GM21526 (cell line): ENCODE results near the gene RBM20.

Experiments used
- ATAC-seq: cut with Tn5 transposase; IDR thresholded peaks from one replicate; pipeline ENCODE4 v1.9.1; 2021; ENCODE audit warnings: moderate library complexity; ENCODE audit not compliant: unreplicated experiment, low FRiP score

RBM20 gene

DNA sequence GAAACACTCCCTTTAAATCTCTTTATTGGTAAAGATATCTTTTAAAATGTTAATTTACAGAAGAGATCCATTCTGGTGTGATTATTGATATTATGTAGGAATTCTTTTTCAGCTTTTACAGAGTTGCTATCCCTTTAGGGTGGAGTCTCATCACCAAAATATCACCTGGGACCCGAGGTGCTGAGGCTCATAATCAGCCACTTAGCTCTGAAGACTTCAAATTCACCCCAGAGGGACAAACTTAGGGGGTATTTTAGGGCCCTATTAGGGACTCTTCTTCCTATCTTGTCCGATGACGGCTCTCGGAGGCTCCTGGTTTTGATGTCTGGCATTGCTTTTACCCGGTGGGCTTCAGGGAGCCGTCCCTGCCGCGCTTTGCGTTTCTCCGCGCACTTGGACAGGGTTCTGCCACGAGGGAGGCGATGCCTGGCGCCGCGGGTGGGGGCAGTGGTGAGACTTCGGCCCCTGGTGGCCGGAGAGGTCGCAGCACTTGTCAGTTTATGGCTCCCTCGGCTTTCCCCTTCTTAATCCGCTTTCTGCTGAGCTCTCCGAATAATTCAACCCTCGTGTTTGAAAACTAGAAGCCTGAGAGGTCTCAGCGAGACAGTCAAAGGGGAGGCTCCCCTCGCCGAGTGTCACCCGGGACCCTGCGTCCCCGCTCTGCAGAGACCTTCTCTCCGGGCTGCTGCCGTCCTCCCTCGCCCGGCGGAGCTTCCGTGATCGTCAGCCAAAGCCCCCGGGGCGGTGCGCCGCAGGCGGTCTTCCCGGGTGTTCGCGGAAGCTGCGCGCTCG lies 27.8 kb downstream of the RBM20 start:
- peak; percentile 98 for ATAC-seq

- ATAC-seq = no peak
Observed at GRCh38 chr10:110672580-110672919, 28.4 kb downstream of the RBM20 start.

DNA sequence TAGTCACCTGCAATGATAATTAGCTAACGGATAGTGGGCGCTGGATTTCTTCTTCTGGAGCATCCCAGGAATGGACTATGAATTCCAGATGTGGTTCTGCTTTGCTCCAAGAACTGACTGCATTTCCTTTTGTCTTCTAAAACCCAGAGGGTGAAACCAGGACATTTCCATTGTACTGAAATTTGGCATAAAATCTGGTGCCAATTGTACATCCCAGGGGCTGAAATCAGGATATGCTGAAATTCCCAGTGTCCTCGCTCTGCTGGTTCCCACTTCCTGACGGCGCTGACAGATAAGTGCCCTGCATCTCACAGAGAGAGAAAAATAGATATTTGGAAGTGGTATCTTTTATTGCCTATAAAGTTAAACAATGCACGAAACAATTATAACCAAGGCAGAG lies 31.9 kb downstream of the RBM20 start:
- ATAC-seq = no peak

DNA sequence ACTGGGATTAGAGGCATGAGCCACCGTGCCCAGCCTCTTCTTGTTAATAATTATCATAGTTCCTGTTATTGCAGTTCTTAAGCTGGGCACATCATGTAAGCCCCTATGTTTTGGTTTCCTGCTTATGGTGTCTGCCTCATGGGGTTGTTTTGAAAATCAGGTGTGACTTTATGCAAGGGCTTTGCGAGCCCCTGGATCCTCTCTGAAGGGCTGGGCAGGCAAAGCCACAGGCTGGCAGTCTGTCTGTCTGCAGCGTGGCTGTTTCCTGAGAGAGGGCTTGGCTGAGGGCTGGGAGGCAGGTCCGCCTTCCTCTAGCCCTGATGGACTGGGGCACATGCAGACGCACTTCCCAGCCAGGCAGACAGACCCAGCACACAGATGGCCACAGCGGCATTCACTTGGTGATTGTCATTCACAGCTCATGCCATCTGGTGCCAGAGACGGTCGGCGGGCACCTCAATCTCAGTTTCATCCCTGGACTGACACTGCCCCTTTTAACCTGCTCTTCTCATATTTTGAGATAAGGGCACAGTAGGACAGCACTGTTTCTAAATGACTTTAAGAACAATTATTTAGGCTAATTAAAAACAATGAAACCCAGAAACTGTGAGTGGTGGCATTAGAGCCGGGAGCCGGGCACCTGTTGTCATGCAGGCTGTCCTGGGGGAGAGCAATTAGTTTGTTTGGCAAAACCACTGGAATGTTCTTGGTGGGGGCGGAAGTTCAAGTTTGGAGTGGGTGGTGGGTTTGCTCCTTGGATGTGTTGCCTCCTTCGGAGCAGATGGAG lies 35.5 kb downstream of the RBM20 start:
- no peak for ATAC-seq

GRCh38 chr10:110680273-110681020 lies 36.3 kb downstream of the RBM20 start:
- no peak for ATAC-seq

DNA sequence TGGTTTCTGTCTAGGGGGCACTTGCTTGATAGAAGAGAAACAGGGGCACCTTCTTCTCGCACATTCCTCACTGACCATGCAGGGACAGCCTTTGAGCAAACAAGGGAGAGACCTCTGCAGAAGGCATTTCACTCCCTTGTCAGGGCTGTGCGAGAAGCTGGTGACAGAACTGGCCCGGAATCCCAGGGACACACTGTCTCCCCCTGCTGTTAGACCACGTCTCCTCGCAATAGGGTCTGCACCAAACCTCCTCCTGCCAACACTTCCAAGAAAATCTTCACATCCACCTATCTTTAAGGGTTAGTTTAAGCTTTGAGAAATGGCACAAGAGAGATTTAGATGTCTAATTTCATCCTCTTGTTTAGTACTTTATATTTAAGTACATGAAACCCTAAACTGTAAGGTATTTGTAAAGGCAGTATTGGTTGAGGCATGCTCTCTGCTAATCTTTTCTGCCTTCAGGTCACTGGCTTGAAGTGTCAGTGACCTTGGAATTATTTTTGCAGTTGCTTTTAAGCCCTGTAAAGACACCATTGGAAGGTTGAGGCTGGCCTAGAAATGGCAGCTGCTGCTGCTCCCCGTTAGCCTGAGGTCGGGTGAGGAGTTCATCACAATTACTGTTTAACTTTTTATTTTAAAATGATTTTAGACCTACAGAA lies 37.0 kb downstream of the RBM20 start:
- no peak for ATAC-seq

GRCh38 chr10:110682348-110682747 lies 38.2 kb downstream of the RBM20 start:
- ATAC-seq = no peak

DNA sequence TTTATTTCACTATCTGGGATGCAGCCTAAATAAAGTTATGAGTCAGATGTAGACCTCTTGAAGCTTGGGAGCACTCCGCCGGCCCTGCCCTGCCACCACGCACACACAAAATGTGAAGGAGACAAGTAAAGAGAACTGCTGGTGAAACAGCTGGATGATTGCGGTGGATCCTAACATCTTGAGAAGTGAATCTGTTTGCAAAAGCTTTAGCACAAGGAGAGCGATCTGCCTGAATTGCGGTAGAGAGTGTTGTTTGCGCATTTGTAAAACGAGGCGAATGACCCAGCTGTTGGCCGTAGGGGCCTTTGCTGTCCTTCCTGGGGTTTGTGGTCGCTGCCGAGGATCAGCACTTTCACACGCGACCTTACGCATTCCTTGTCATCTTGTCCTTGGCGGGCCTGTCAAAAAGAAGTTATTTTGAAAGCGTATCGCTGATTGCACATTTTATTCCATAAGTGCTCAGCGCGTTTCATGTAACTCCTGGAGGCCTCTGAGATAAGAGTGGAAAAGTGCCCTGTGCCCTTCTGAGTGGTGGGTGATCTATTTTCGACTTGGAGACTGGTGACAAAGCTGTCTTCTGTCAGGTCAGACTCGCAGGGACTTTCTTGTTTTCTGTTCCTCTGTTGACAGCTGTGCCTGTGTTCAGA lies 40.8 kb downstream of the RBM20 start:
- ATAC-seq = no peak

GRCh38 chr10:110686047-110686446 lies 41.9 kb downstream of the RBM20 start:
- no peak for ATAC-seq

DNA sequence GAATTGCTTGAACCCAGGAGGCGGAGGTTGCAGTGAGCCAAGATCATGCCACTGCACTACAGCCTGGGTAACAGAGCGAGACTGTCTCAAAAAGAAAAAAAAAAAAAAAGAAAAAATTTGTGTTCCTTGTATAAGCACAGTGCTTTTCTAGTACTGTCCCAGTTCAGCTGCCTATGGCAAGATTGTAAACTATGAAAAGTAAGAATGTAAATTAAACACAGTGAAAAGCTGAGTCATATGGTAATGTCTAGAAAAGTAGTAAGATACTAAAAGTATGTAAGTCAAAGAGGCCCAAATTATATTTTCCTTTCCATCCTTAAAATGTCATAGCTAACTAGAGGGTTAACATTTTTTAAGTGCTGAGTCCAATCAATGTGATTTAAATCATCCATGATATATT lies 42.8 kb downstream of the RBM20 start:
- no peak for ATAC-seq

DNA sequence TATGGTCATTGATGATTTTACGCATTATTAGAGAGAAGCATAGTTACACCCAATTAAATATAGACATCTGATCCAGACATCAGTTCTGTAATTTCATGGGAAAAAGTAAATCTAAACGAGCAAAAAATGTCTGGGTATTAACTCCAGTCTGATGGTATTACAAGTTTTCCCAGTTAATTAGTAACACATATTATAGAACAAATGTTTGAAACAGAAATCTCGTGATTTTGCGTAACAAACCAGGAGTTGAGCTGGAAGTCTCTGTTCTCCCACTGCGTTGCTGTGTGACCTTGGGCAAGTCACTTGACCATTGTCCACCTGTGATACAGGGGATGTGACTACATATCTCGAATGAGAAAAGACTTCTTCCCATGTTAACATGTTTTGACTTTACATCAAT lies 43.3 kb downstream of the RBM20 start:
- no peak for ATAC-seq

DNA sequence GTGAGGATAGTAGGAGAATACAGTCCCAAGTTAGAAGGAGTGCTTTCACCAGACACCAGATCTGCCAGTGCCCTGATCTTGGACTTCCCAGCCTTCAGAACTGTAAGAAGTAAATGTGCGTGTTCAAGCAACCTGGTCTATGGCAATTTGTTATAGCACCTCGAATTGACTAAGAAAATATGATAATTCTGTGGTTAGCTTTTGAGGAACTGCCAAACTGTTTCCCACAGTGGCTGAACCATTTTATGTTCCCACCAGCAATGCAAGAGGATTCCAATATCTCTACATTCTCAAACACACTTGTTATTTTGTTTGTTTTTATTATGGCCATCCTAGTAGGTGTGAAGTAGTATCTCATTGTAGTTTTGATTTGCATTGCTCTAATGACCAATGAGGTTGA lies 47.0 kb downstream of the RBM20 start:
- no peak for ATAC-seq

DNA sequence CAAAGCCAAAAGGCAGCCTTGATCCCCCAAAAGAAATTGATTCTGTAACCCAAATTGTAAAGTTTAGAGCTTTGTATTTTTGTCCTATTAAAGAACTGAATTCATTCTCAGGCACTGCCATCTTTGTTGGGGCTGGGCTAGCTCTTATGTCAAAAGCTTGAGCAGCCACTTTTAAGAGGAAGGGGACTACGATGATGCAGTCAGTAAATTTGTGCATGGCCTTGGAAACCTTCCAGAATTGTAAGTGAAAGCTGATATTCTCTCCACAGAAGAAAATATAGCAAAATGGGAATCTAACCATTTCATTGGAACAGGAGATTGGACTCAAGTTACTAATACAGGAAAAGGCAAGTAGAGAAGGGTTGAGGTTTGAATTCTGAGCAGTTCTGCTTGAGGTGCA lies 50.1 kb downstream of the RBM20 start:
- no peak for ATAC-seq

GRCh38 chr10:110694820-110695538 lies 50.8 kb downstream of the RBM20 start:
- ATAC-seq = no peak

DNA sequence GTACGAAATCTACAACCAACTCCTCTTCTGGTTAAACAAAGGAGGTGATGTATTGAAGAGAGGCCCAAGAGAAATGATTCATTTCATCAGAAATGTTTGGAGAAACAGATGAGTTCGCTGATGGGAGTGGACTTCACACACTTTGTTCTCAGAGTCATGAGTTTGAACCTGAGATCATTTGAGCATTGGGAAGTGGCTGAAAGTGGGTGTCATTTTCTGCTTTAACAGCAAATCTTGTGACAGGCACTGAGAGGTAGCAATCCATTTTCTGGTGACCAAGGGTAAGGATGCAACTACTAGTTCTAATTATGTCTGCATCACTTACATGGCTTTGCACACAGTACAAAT lies 51.4 kb downstream of the RBM20 start:
- ATAC-seq = no peak

DNA sequence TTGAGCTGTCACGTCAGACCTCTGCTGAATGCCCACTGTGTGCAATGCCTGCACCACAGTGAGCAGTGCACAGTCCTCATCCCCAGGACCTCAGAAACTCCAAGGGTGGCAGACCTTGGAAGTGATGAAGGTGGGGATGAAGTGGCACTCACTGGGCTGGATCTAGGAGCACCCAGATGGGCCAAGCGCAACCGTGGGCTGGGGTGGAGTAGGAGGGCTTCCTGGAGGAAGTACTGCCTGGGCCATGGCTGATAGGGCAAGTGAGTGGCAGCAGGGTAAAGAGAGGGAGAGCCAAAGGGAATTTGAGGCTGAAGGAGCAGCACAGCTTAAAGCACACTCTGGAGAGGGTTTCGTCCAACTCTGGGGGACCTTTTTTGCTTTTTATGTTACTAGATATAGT lies 52.3 kb downstream of the RBM20 start:
- no peak for ATAC-seq

GRCh38 chr10:110698340-110698739 lies 54.2 kb downstream of the RBM20 start:
- ATAC-seq = no peak

GRCh38 chr10:110698782-110699201 lies 54.7 kb downstream of the RBM20 start:
- ATAC-seq = no peak

DNA sequence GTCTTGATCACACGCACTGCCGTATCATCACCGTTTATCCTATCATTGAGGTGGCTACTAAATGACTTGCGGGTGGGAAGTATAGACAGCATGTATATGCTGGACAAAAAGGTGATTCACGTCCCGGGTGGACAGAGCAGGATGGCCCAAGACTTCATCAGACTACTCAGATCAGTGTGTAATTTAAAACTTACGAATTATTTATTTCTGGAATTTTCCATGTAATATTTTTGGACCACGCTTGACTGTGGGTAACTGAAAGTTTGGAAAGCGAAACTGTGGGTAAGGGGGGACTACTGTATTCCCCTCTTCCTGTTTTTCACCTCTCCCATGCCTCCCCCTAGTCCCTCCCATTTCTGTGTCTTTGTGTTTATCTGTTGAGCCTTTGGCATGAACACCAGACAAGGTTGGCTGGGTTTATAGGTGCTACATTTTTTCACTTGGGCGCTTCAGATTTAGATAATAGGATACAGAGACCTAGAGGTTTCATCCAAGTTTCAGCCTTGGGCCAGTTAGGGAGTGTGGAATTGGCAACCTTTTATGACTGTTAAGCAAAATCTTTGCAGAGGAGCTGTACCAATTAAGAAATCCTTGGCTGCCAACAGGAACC lies 55.8 kb downstream of the RBM20 start:
- ATAC-seq = no peak
